Activated CD8-positive, alpha-beta memory T cell treated with anti-CD3 and anti-CD28 coated beads, Interleukin-2, amount 10 ng/mL, durations not matched to agents 7 days and 5 days (primary cell): Measurements from ENCODE around the gene CCP110. TPM values are rescaled to one million over a fixed set of nuclear protein-coding genes. Genes with fewer than 3 reads are reported as not detected.

Experiments
- ATAC-seq: fragments of 150-1000 bp; cut with Tn5 transposase; one replicate; pipeline ENCODE4 v1.10.0; 2021; ENCODE audit warnings: moderate library complexity
- CTCF ChIA-PET: fragments of 350-600 bp; sonication (Branson Sonifier 250); formaldehyde crosslinking; loops from one replicate; lab custom pipeline; 2021; ENCODE audit warnings: antibody characterized with exemption; lab: Charles Lee
- DNase-seq: peaks from one replicate; pipeline ENCODE4 v3.0.0-alpha.2; 2020
- H3K27ac Mint-ChIP-seq: one replicate; pipeline ENCODE4 v1.8.0; 2021; ENCODE audit warnings: mild to moderate bottlenecking, mixed read lengths
- H3K27me3 Mint-ChIP-seq: one replicate; pipeline ENCODE4 v1.8.0; 2021; ENCODE audit warnings: mixed read lengths
- H3K36me3 Mint-ChIP-seq: one replicate; pipeline ENCODE4 v1.8.0; 2021; ENCODE audit warnings: mild to moderate bottlenecking, mixed read lengths
- H3K4me1 Mint-ChIP-seq: one replicate; pipeline ENCODE4 v1.8.0; 2021; ENCODE audit warnings: mixed read lengths
- H3K4me3 Mint-ChIP-seq: one replicate; pipeline ENCODE4 v1.8.0; 2021; ENCODE audit warnings: mild to moderate bottlenecking, moderate library complexity, mixed read lengths
- H3K9me3 Mint-ChIP-seq: one replicate; pipeline ENCODE4 v1.8.0; 2022; ENCODE audit warnings: low read depth, mixed read lengths
- total RNA-seq, 2 experiments: library from RNA; stranded (reverse); gene quantifications; one replicate each; pipeline ENCODE4 v1.2.3, GENCODE V29; 2021

Gene CCP110
- total RNA-seq, 2 experiments from 2014 or later: 45.0 to 45.3 TPM

GRCh38 chr16:19490619-19491018, 33.1 kb upstream of the CCP110 start:
- Mint-ChIP-seq H3K27me3 (peaks cover 4% of the 10 kb centered on the region), H3K27ac (no peak overlapping the region), H3K4me3 (no peak overlapping the region), H3K36me3 (no peaks in the 10 kb centered on the region), H3K9me3 (no peaks in the 10 kb centered on the region), H3K4me1 (peaks cover 13% of the 10 kb centered on the region)
- DNase-seq (no peak), ATAC-seq (no peak)
- CTCF ChIA-PET: no interaction called here

- no peak for ATAC-seq
These were observed 26.6 kb upstream of the CCP110 start for GRCh38 chr16:19497176-19497575.

GRCh38 chr16:19499006-19499405, 24.7 kb upstream of the CCP110 start:
- Mint-ChIP-seq H3K4me3 (no peak overlapping the region), H3K27ac (no peak overlapping the region), H3K4me1 (peaks cover 5% of the 10 kb centered on the region), H3K36me3 (peaks cover 14% of the 10 kb centered on the region), H3K9me3 (no peaks in the 10 kb centered on the region), H3K27me3 (no peaks in the 10 kb centered on the region)
- CTCF ChIA-PET: no interaction called here
- DNase-seq (no peak), ATAC-seq (no peak)

More at GRCh38 chr16:19497176-19497575, 26.6 kb upstream of the CCP110 start:
- CTCF ChIA-PET: no interaction called here
- H3K4me1 Mint-ChIP-seq: peaks cover 11% of the 10 kb centered on the region
- DNase-seq: no peak
- H3K27me3 Mint-ChIP-seq: peaks cover under 1% of the 10 kb centered on the region
- H3K27ac Mint-ChIP-seq: no peak overlapping the region
- peaks cover 9% of the 10 kb centered on the region for H3K36me3 Mint-ChIP-seq
- no peak overlapping the region for H3K4me3 Mint-ChIP-seq
- H3K9me3 Mint-ChIP-seq: no peaks in the 10 kb centered on the region

- CTCF ChIA-PET: no interaction called here
- Mint-ChIP-seq H3K4me3 (no peak overlapping the region), H3K4me1 (peaks cover 6% of the 10 kb centered on the region), H3K9me3 (no peaks in the 10 kb centered on the region), H3K27ac (no peak overlapping the region), H3K27me3 (no peaks in the 10 kb centered on the region), H3K36me3 (peaks cover 17% of the 10 kb centered on the region)
- ATAC-seq (no peak), DNase-seq (no peak)
These were observed 24.3 kb upstream of the CCP110 start for GRCh38 chr16:19499481-19499880.

- DNase-seq: peak; percentile 76
- H3K4me1 Mint-ChIP-seq: peaks cover 11% of the 10 kb centered on the region
- no peak overlapping the region for H3K4me3 Mint-ChIP-seq
- no peaks in the 10 kb centered on the region for H3K27me3 Mint-ChIP-seq
- H3K36me3 Mint-ChIP-seq: peaks cover 30% of the 10 kb centered on the region
- ATAC-seq: peak; percentile 78
- CTCF ChIA-PET: interaction anchor here (0.6 to 3.2 kb wide), 19 partner anchors 8 to 435 kb away, joined by 3 to 27 read pairs (median 4); partner anchors contain the start of genes COQ7 and VPS35L
- no peaks in the 10 kb centered on the region for H3K9me3 Mint-ChIP-seq
- H3K27ac Mint-ChIP-seq: no peak overlapping the region
These were observed 21.2 kb upstream of the CCP110 start for GRCh38 chr16:19502395-19503131.

- Mint-ChIP-seq H3K36me3 (peaks cover 31% of the 10 kb centered on the region), H3K27ac (no peak overlapping the region), H3K9me3 (no peaks in the 10 kb centered on the region), H3K27me3 (no peaks in the 10 kb centered on the region), H3K4me1 (peaks cover 11% of the 10 kb centered on the region), H3K4me3 (no peak overlapping the region)
- no peak for ATAC-seq
- CTCF ChIA-PET: interaction anchor here (0.8 to 3.2 kb wide), 10 partner anchors 10 to 418 kb away, joined by 3 to 27 read pairs (median 6); partner anchors contain the start of gene VPS35L
- no peak for DNase-seq
These were observed 20.2 kb upstream of the CCP110 start for GRCh38 chr16:19503461-19504075.

- Mint-ChIP-seq H3K27me3 (no peaks in the 10 kb centered on the region), H3K9me3 (no peaks in the 10 kb centered on the region), H3K4me1 (peaks cover 11% of the 10 kb centered on the region), H3K4me3 (no peak overlapping the region), H3K27ac (no peak overlapping the region), H3K36me3 (peaks cover 33% of the 10 kb centered on the region)
- ATAC-seq: no peak
- CTCF ChIA-PET: interaction anchor here (1.2 kb wide), 1 partner anchor 420 kb away, joined by 4 read pairs; no protein-coding TSS in a partner anchor
- no peak for DNase-seq
These were observed 18.0 kb upstream of the CCP110 start for GRCh38 chr16:19505600-19506303.

GRCh38 chr16:19506965-19507364, 16.8 kb upstream of the CCP110 start:
- Mint-ChIP-seq H3K4me3 (no peak overlapping the region), H3K27ac (no peak overlapping the region)
- CTCF ChIA-PET: interaction anchor here (1.2 kb wide), 1 partner anchor 421 kb away, joined by 4 read pairs; no protein-coding TSS in a partner anchor

GRCh38 chr16:19507867-19508266, 15.9 kb upstream of the CCP110 start:
- Mint-ChIP-seq H3K27ac (no peak overlapping the region), H3K9me3 (no peaks in the 10 kb centered on the region), H3K36me3 (peaks cover 30% of the 10 kb centered on the region), H3K27me3 (no peaks in the 10 kb centered on the region), H3K4me1 (peaks cover 11% of the 10 kb centered on the region), H3K4me3 (no peak overlapping the region)
- no peak for DNase-seq
- no peak for ATAC-seq
- CTCF ChIA-PET: no interaction called here

More at GRCh38 chr16:19506965-19507364, 16.8 kb upstream of the CCP110 start:
- H3K4me1 Mint-ChIP-seq: peaks cover 11% of the 10 kb centered on the region
- no peaks in the 10 kb centered on the region for H3K9me3 Mint-ChIP-seq
- H3K27me3 Mint-ChIP-seq: no peaks in the 10 kb centered on the region
- DNase-seq: no peak
- ATAC-seq: no peak
- H3K36me3 Mint-ChIP-seq: peaks cover 30% of the 10 kb centered on the region

GRCh38 chr16:19512297-19512696, 11.4 kb upstream of the CCP110 start:
- Mint-ChIP-seq H3K27me3 (no peaks in the 10 kb centered on the region), H3K4me3 (no peak overlapping the region), H3K27ac (no peak overlapping the region), H3K9me3 (no peaks in the 10 kb centered on the region), H3K36me3 (peaks cover 48% of the 10 kb centered on the region), H3K4me1 (peaks cover 15% of the 10 kb centered on the region)
- CTCF ChIA-PET: interaction anchor here (3.1 kb wide), 1 partner anchor 10 kb away, joined by 13 read pairs; no protein-coding TSS in a partner anchor
- DNase-seq (no peak), ATAC-seq (no peak)

GRCh38 chr16:19513377-19514053, 10.2 kb upstream of the CCP110 start:
- Mint-ChIP-seq H3K27ac (no peak overlapping the region), H3K9me3 (no peaks in the 10 kb centered on the region), H3K4me3 (no peak overlapping the region), H3K4me1 (peaks cover 25% of the 10 kb centered on the region), H3K36me3 (peaks cover 50% of the 10 kb centered on the region), H3K27me3 (no peaks in the 10 kb centered on the region)
- ATAC-seq: no peak
- no peak for DNase-seq
- CTCF ChIA-PET: interaction anchor here (0.6 to 3.1 kb wide), 5 partner anchors 10 to 1676 kb away, joined by 3 to 13 read pairs (median 4); partner anchors contain the start of gene VPS35L

- H3K27ac Mint-ChIP-seq: no peak overlapping the region
- peaks cover 46% of the 10 kb centered on the region for H3K36me3 Mint-ChIP-seq
- H3K4me3 Mint-ChIP-seq: no peak overlapping the region
- ATAC-seq (no peak), DNase-seq (no peak)
- H3K4me1 Mint-ChIP-seq: peaks cover 41% of the 10 kb centered on the region
- CTCF ChIA-PET: no interaction called here
- H3K9me3 Mint-ChIP-seq: no peaks in the 10 kb centered on the region
- no peaks in the 10 kb centered on the region for H3K27me3 Mint-ChIP-seq
These were observed 8.0 kb upstream of the CCP110 start for GRCh38 chr16:19515757-19516156.
